Epithelial cell of esophagus (primary cell): Measurements from ENCODE around the gene MPEG1.

Source experiments
- DNase-seq: peaks from one replicate; pipeline ENCODE4 v3.0.0; 2010; ENCODE audit warnings: low read depth
- H3K4me3 ChIP-seq: 2 replicates; pipeline ENCODE4 v1.5.1; 2011; ENCODE audit warnings: mild to moderate bottlenecking, low read length, control low read depth
- CTCF ChIP-seq: IDR thresholded peaks from 2 replicates; pipeline ENCODE4 v1.5.1; 2011; ENCODE audit warnings: low read depth, mild to moderate bottlenecking, low read length, control low read depth, inconsistent platforms; ENCODE audit not compliant: insufficient read depth; ENCODE audit errors: missing control alignments

MPEG1 gene

GRCh38 chr11:59191095-59191494 is 21.6 kb downstream of the MPEG1 start:
- no peak for DNase-seq
- no peak for TF ChIP-seq CTCF

GRCh38 chr11:59189986-59190385 is 22.7 kb downstream of the MPEG1 start:
- DNase-seq = no peak
- no peak overlapping the region for H3K4me3 ChIP-seq
- TF ChIP-seq CTCF = no peak

More at GRCh38 chr11:59191095-59191494, 21.6 kb downstream of the MPEG1 start:
- no peak overlapping the region for H3K4me3 ChIP-seq

GRCh38 chr11:59188954-59189353 is 23.8 kb downstream of the MPEG1 start:
- TF ChIP-seq CTCF = no peak
- H3K4me3 ChIP-seq = no peak overlapping the region
- DNase-seq = no peak

- H3K4me3 ChIP-seq = no peak overlapping the region
- DNase-seq = no peak
- TF ChIP-seq CTCF = no peak
Measured at GRCh38 chr11:59187587-59187986, 25.1 kb downstream of the MPEG1 start.

GRCh38 chr11:59187035-59187434 is 25.7 kb downstream of the MPEG1 start:
- no peak for DNase-seq
- no peak for TF ChIP-seq CTCF
- H3K4me3 ChIP-seq = no peak overlapping the region

GRCh38 chr11:59186130-59186594 is 26.6 kb downstream of the MPEG1 start:
- peak; percentile 84 for TF ChIP-seq CTCF
- no peak overlapping the region for H3K4me3 ChIP-seq
- DNase-seq = peak; percentile 53

GRCh38 chr11:59185386-59185945 is 27.3 kb downstream of the MPEG1 start:
- no peak overlapping the region for H3K4me3 ChIP-seq
- no peak for TF ChIP-seq CTCF
- DNase-seq = no peak
